ENCODE data around the gene TTC24.

GRCh38 chr1:156547434-156547833 is 32.1 kb upstream of the TTC24 start:
- TF ChIP-seq CTCF (conservative IDR thresholded peaks at IDR 0.05), result no peak
- no peak for TF ChIP-seq ZFX (IDR thresholded peaks at IDR 0.05)
